K562 (cell line): ENCODE data around the gene ESPL1.

Experiments
- CAMTA2 ChIP-seq: fragments of 250-450 bp; sonication (Bioruptor Pico); conservative IDR thresholded peaks from 2 replicates; pipeline ENCODE4 v1.5.1; 2022
- CBX3 ChIP-seq, 2 experiments: IDR thresholded peaks; 1 replicate in 1 of 2; 2 replicates in 1 of 2; pipeline ENCODE4 v1.6.1; 2012; ENCODE audit warnings: inconsistent platforms in 2 of 2, low read length in 2 of 2, borderline replicate concordance in 1 of 2, control low read depth in 1 of 2
- CTCF ChIP-seq, 3 experiments: IDR thresholded peaks in 2 of 3; conservative IDR thresholded peaks in 1 of 3; 2 replicates each; pipeline ENCODE4 v1.5.1; 2011 to 2012; ENCODE audit warnings: low read length in 3 of 3, mild to moderate bottlenecking in 3 of 3, control low read depth in 2 of 3, improper control_type of control experiment in 1 of 3, inconsistent platforms in 1 of 3, low read depth in 1 of 3, mixed read lengths in 1 of 3, moderate library complexity in 1 of 3; ENCODE audit not compliant: insufficient read depth in 2 of 3
- EP300 ChIP-seq: IDR thresholded peaks from 2 replicates; pipeline ENCODE4 v1.6.1; 2012; ENCODE audit warnings: low read length, improper control_type of control experiment
- FOXA1 ChIP-seq: fragments of 450-650 bp; IDR thresholded peaks from 2 replicates; pipeline ENCODE4 v1.6.1; 2016; ENCODE audit warnings: mild to moderate bottlenecking, borderline replicate concordance
- FOXA3 ChIP-seq, 2 experiments: fragments of 450-650 bp in 1 of 2; sonication (generic) in 1 of 2; formaldehyde crosslinking; IDR thresholded peaks in 1 of 2; conservative IDR thresholded peaks in 1 of 2; 2 replicates each; pipeline versions ENCODE4 v1.4.0 to v1.8.0; 2020 to 2022; ENCODE audit warnings: mild to moderate bottlenecking in 2 of 2, missing genetic modification reagents in 1 of 2
- FOXM1 ChIP-seq, 2 experiments: fragments of 450-650 bp in 1 of 2; sonication (generic) in 1 of 2; formaldehyde crosslinking in 1 of 2; IDR thresholded peaks; 2 replicates each; pipeline versions ENCODE4 v1.6.1 to v1.9.0; 2017 to 2022; ENCODE audit warnings: low read depth in 2 of 2, mild to moderate bottlenecking in 2 of 2, missing genetic modification reagents in 1 of 2, moderate library complexity in 1 of 2
- NR2C1 ChIP-seq, 2 experiments: fragments of 450-650 bp; IDR thresholded peaks; 2 replicates each; pipeline ENCODE4 v1.6.1; 2017; ENCODE audit warnings: mild to moderate bottlenecking in 2 of 2, antibody characterized with exemption in 1 of 2, inconsistent platforms in 1 of 2, missing compliant biosample characterization in 1 of 2, missing genetic modification characterization in 1 of 2
- NR3C1 ChIP-seq: sonication (generic); formaldehyde crosslinking; IDR thresholded peaks from 2 replicates; pipeline ENCODE4 v1.8.1; 2022; ENCODE audit warnings: missing genetic modification reagents
- POLR2AphosphoS5 ChIP-seq: IDR thresholded peaks from 2 replicates; pipeline ENCODE4 v1.6.1; 2011; ENCODE audit warnings: mild to moderate bottlenecking, low read depth, low read length, moderate library complexity; ENCODE audit not compliant: control insufficient read depth, insufficient read depth
- RBM39 ChIP-seq: fragments of 200-400 bp; formaldehyde crosslinking; optimal IDR thresholded peaks from 2 replicates; pipeline ENCODE3; 2018; ENCODE audit warnings: low read depth, low read length
- ZNF449 ChIP-seq: fragments of 250-450 bp; sonication (Bioruptor Pico); IDR thresholded peaks from 2 replicates; pipeline ENCODE4 v1.8.0; 2022; ENCODE audit warnings: moderate library complexity, mild to moderate bottlenecking, inconsistent platforms
- ZSCAN32 ChIP-seq: fragments of 450-650 bp; formaldehyde crosslinking; IDR thresholded peaks from 2 replicates; pipeline ENCODE4 v1.4.0; 2020; ENCODE audit warnings: mild to moderate bottlenecking, moderate library complexity

GRCh38 chr12:53286448-53286847 lies 18.3 kb downstream of the ESPL1 start:
- TF ChIP-seq EP300, result no peak
- no peak for TF ChIP-seq NR3C1 (CRISPR knock-in tag)
- TF ChIP-seq CBX3 (IDR thresholded peaks at IDR 0.05; ENCODE audit: borderline replicate concordance in 1 of 2, low read length in 2 of 2), result no peak
- no peak for TF ChIP-seq NR2C1 (IDR thresholded peaks at IDR 0.05)
- no peak for TF ChIP-seq NR2C1 (tag; IDR thresholded peaks at IDR 0.05)
- TF ChIP-seq FOXM1 (IDR thresholded peaks at IDR 0.05; ENCODE audit: low read depth), result no peak
- no peak for TF ChIP-seq FOXM1 (CRISPR knock-in tag; IDR thresholded peaks at IDR 0.05; ENCODE audit: low read depth)
- 0 out of 2 replicates have a peak, but pooled peaks have one; percentile 10 for TF ChIP-seq POLR2AphosphoS5
- no peak for TF ChIP-seq CTCF (IDR thresholded peaks at IDR 0.05 in 2 of 3, conservative IDR thresholded peaks at IDR 0.05 in 1 of 3; ENCODE audit: insufficient read depth in 2 of 3, low read depth in 1 of 3, low read length in 3 of 3)
- TF ChIP-seq CAMTA2, result no peak
- TF ChIP-seq RBM39, result no peak
- no peak for TF ChIP-seq FOXA1
- no peak for TF ChIP-seq ZNF449 (CRISPR knock-in tag)
- no peak for TF ChIP-seq ZSCAN32 (CRISPR knock-in tag)
- TF ChIP-seq FOXA3 (CRISPR knock-in tag; conservative IDR thresholded peaks at IDR 0.05 in 1 of 2, IDR thresholded peaks at IDR 0.05 in 1 of 2), result no peak
